ENCODE measurements around the gene RHBDL2. TPM values are rescaled to one million over a fixed set of nuclear protein-coding genes. Genes with fewer than 3 reads are reported as not detected.

Gene RHBDL2
- total RNA-seq, 4 donors from 2014 or later: 0.66 TPM; not detected in 3

- no peak for DNase-seq
- Histone ChIP-seq H3K27me3 (no peaks in the 10 kb centered on the region), H3K36me3 (no peaks in the 10 kb centered on the region), H3K9me3 (no peaks in the 10 kb centered on the region), H3K4me3 (no peak overlapping the region), H3K4me1 (no peaks in the 10 kb centered on the region), H3K27ac (no peak overlapping the region)
- TF ChIP-seq CTCF (IDR thresholded peaks at IDR 0.05) (no peak), POLR2A (IDR thresholded peaks at IDR 0.05) (no peak)
Measured at GRCh38 chr1:38896169-38896568, 45.5 kb downstream of the RHBDL2 start.

DNA sequence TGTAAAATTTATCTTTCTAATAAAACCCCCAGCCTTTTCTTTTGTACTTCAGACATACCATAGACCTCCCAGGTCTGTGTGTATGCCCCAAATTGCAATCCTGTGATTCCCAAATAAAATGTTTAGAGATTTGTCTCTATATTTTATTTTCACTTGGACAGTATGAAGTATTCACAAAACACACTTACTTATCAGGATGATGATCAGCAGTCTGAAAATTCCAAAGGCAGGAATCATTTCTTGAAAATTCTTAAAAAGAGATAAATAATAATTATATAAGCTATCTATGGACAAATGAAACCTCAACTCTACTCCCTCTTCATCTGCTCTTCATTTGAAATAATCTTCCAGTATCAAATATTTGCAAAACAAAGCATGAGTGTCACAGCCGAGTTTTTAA, 48.7 kb downstream of the RHBDL2 start:
- no peaks in the 10 kb centered on the region for H3K36me3 ChIP-seq
- DNase-seq: no peak

GRCh38 chr1:38891753-38892152, 49.9 kb downstream of the RHBDL2 start:
- Histone ChIP-seq H3K36me3 (no peaks in the 10 kb centered on the region), H3K9me3 (no peaks in the 10 kb centered on the region), H3K4me1 (no peaks in the 10 kb centered on the region), H3K27ac (no peak overlapping the region), H3K4me3 (no peak overlapping the region), H3K27me3 (no peaks in the 10 kb centered on the region)
- no peak for DNase-seq
- TF ChIP-seq POLR2A (IDR thresholded peaks at IDR 0.05): no peak
- no peak for TF ChIP-seq CTCF (IDR thresholded peaks at IDR 0.05)

More for the DNA sequence above, 48.7 kb downstream of the RHBDL2 start:
- no peaks in the 10 kb centered on the region for H3K27me3 ChIP-seq
- no peak overlapping the region for H3K4me3 ChIP-seq
- no peaks in the 10 kb centered on the region for H3K9me3 ChIP-seq
- no peaks in the 10 kb centered on the region for H3K4me1 ChIP-seq
- no peak overlapping the region for H3K27ac ChIP-seq
- TF ChIP-seq POLR2A (IDR thresholded peaks at IDR 0.05) (no peak), CTCF (IDR thresholded peaks at IDR 0.05) (no peak)

- Histone ChIP-seq H3K27ac (no peak overlapping the region), H3K4me3 (no peak overlapping the region), H3K4me1 (no peaks in the 10 kb centered on the region), H3K36me3 (no peaks in the 10 kb centered on the region), H3K9me3 (no peaks in the 10 kb centered on the region), H3K27me3 (no peaks in the 10 kb centered on the region)
- TF ChIP-seq POLR2A (IDR thresholded peaks at IDR 0.05) (no peak), CTCF (IDR thresholded peaks at IDR 0.05) (no peak)
- DNase-seq: no peak
Measured at GRCh38 chr1:38889589-38889988, 52.0 kb downstream of the RHBDL2 start.

DNA sequence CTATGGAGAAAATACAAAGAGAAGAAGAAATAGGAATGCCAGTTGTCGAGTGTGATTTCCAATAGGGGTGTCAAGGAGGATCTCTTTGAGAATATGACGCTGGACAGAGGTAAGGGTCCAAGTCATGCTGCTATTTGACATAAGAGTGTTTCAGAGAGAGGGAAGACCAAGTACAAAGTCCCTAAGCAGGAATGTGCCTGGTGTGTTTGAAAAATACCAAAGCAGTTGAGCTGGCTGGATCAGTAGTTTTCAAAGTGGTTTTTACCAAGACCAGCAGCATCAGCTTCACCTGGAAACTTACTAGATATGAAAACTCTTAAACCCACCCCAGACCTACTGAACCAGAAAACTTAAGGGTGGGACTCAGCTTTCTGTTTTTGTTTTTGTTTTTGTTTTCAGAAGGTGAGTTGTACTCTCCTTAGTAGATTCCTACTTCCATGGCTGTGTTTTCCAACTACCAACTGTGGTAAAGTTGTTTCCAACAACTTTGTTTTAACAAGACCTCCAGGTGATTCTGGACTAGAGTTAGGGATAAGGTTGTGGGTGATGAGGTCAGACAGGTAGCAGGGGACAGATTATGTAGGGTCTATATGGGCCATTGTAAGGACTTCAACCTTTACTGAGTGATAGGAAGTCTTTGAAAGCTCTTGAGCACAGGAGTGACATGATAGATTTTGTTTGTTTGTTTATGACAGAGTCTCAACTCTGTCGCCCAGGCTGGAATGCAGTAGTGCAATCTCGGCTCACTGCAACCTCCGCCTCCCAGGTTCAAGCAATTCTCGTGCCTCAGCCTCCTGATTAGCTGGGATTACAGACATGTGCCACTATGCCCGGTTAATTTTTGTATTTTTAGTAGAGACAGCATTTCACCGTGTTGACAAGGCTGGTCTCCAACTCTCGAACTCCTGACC, 53.0 kb downstream of the RHBDL2 start:
- Histone ChIP-seq H3K27me3 (no peaks in the 10 kb centered on the region), H3K4me1 (no peaks in the 10 kb centered on the region), H3K9me3 (no peaks in the 10 kb centered on the region), H3K36me3 (no peaks in the 10 kb centered on the region), H3K4me3 (no peak overlapping the region), H3K27ac (no peak overlapping the region)
- TF ChIP-seq POLR2A (IDR thresholded peaks at IDR 0.05) (no peak), CTCF (IDR thresholded peaks at IDR 0.05) (no peak)
- no peak for DNase-seq
